OCI-LY1 (cell line): ENCODE measurements around the gene POLRMT.

Experiments used
- H2AFZ ChIP-seq: fragments of 200-600 bp; sonication (generic), shearing (Covaris generic); 2 replicates; pipeline ENCODE4 v1.6.0; 2014; ENCODE audit warnings: antibody characterized with exemption, mild to moderate bottlenecking, low read length
- H3F3A ChIP-seq: fragments of 200-600 bp; sonication (generic), shearing (Covaris generic); 2 replicates; pipeline ENCODE4 v1.6.0; 2014; ENCODE audit warnings: mild to moderate bottlenecking, antibody characterized with exemption, low read length, moderate library complexity; ENCODE audit not compliant: insufficient read depth
- H3K27ac ChIP-seq: fragments of 200-600 bp; sonication (generic); 2 replicates; pipeline ENCODE4 v1.5.1; 2014; ENCODE audit warnings: low read length, mixed run types, mild to moderate bottlenecking, low read depth; ENCODE audit not compliant: poor library complexity, severe bottlenecking
- H3K27me3 ChIP-seq: fragments of 200-600 bp; sonication (generic); 2 replicates; pipeline ENCODE4 v1.6.0; 2014; ENCODE audit warnings: antibody characterized with exemption, mild to moderate bottlenecking, low read length, moderate library complexity; ENCODE audit not compliant: insufficient read depth
- H3K36me3 ChIP-seq: fragments of 200-600 bp; sonication (generic); 2 replicates; pipeline ENCODE4 v1.6.1; 2014; ENCODE audit warnings: mild to moderate bottlenecking, antibody characterized with exemption, low read length, moderate library complexity, mixed read lengths; ENCODE audit not compliant: insufficient read depth
- H3K4me1 ChIP-seq: fragments of 200-600 bp; sonication (generic); 2 replicates; pipeline ENCODE4 v1.5.1; 2014; ENCODE audit warnings: mild to moderate bottlenecking, low read length, moderate library complexity; ENCODE audit not compliant: insufficient read depth, severe bottlenecking
- H3K4me2 ChIP-seq: fragments of 200-600 bp; sonication (generic), shearing (Covaris generic); 2 replicates; pipeline ENCODE4 v1.6.1; 2014; ENCODE audit warnings: low read length
- H3K4me3 ChIP-seq: fragments of 200-600 bp; sonication (generic); 2 replicates; pipeline ENCODE4 v1.5.1; 2014; ENCODE audit warnings: low read length, low read depth, mild to moderate bottlenecking, mixed read lengths; ENCODE audit not compliant: poor library complexity, severe bottlenecking
- H3K79me2 ChIP-seq: fragments of 200-600 bp; shearing (Covaris generic); 2 replicates; pipeline ENCODE4 v1.6.1; 2016; ENCODE audit warnings: mixed run types, low read length, mixed read lengths; ENCODE audit not compliant: insufficient read depth
- H3K9ac ChIP-seq: fragments of 200-600 bp; sonication (generic), shearing (Covaris generic); 2 replicates; pipeline ENCODE4 v1.6.1; 2014; ENCODE audit warnings: mild to moderate bottlenecking, low read length, mixed read lengths
- H3K9me2 ChIP-seq: fragments of 200-600 bp; sonication (generic), shearing (Covaris generic); 2 replicates; pipeline ENCODE4 v1.6.1; 2014; ENCODE audit warnings: low read depth, mild to moderate bottlenecking, low read length, mixed read lengths
- H3K9me3 ChIP-seq: fragments of 200-600 bp; shearing (Covaris generic); 2 replicates; pipeline ENCODE4 v1.6.1; 2014; ENCODE audit warnings: low read length, mixed read lengths
- H4K20me1 ChIP-seq: fragments of 200-600 bp; sonication (generic), shearing (Covaris generic); 2 replicates; pipeline ENCODE4 v1.6.0; 2016; ENCODE audit warnings: mild to moderate bottlenecking, low read length; ENCODE audit not compliant: insufficient read depth
- CTCF ChIP-seq: fragments of 200-600 bp; sonication (generic), shearing (Covaris generic); IDR thresholded peaks from 2 replicates; pipeline ENCODE4 v1.5.1; 2017; ENCODE audit warnings: mild to moderate bottlenecking, antibody characterized with exemption, low read length, moderate library complexity, mixed read lengths
- EZH2 ChIP-seq: fragments of 200-600 bp; sonication (generic), shearing (Covaris generic); IDR thresholded peaks from 2 replicates; pipeline ENCODE4 v1.8.0; 2017; ENCODE audit warnings: borderline replicate concordance, mixed run types, mild to moderate bottlenecking, antibody characterized with exemption, low read length, moderate library complexity, mixed read lengths

POLRMT gene

GRCh38 chr19:645912-646778 is 12.8 kb upstream of the POLRMT start:
- no peak for TF ChIP-seq CTCF
- no peaks in the 10 kb centered on the region for H3K9me2 ChIP-seq
- H3K79me2 ChIP-seq, result no peaks in the 10 kb centered on the region
- no peaks in the 10 kb centered on the region for H4K20me1 ChIP-seq
- no peaks in the 10 kb centered on the region; the same call in 1 of the 2 replicates for H3K27me3 ChIP-seq
- H3K36me3 ChIP-seq, result peaks cover 66% of the 10 kb centered on the region
- H3F3A ChIP-seq, result no peaks in the 10 kb centered on the region; the same call in 1 of the 2 replicates
- H3K9ac ChIP-seq, result no peak overlapping the region
- H3K27ac ChIP-seq, result no peak overlapping the region
- H2AFZ ChIP-seq, result no peak overlapping the region
- no peaks in the 10 kb centered on the region for H3K9me3 ChIP-seq
- H3K4me1 ChIP-seq, result peaks cover 4% of the 10 kb centered on the region
- H3K4me3 ChIP-seq, result no peak overlapping the region
- no peak overlapping the region for H3K4me2 ChIP-seq

GRCh38 chr19:644789-645188 is 11.5 kb upstream of the POLRMT start:
- no peak overlapping the region for H3K4me3 ChIP-seq
- no peaks in the 10 kb centered on the region for H3K9me3 ChIP-seq
- H3K9me2 ChIP-seq, result no peaks in the 10 kb centered on the region
- H3K36me3 ChIP-seq, result peaks cover 62% of the 10 kb centered on the region
- no peak overlapping the region for H2AFZ ChIP-seq
- no peaks in the 10 kb centered on the region for H4K20me1 ChIP-seq
- no peak overlapping the region for H3K9ac ChIP-seq
- H3K27me3 ChIP-seq, result peaks cover 4% of the 10 kb centered on the region; the same call in 1 of the 2 replicates
- TF ChIP-seq EZH2, result no peak
- TF ChIP-seq CTCF, result no peak
- H3K4me2 ChIP-seq, result no peak overlapping the region
- H3K27ac ChIP-seq, result no peak overlapping the region
- peaks cover 11% of the 10 kb centered on the region for H3K4me1 ChIP-seq
- no peaks in the 10 kb centered on the region; the same call in 1 of the 2 replicates for H3F3A ChIP-seq
- H3K79me2 ChIP-seq, result no peaks in the 10 kb centered on the region

- Histone ChIP-seq H3K9ac (no peak overlapping the region), H3K9me2 (no peaks in the 10 kb centered on the region), H3F3A (no peaks in the 10 kb centered on the region; the same call in 1 of the 2 replicates), H3K27me3 (peaks cover 4% of the 10 kb centered on the region; the same call in 1 of the 2 replicates), H2AFZ (no peak overlapping the region), H3K27ac (no peak overlapping the region), H3K79me2 (no peaks in the 10 kb centered on the region), H3K9me3 (no peaks in the 10 kb centered on the region), H3K4me2 (no peak overlapping the region), H4K20me1 (no peaks in the 10 kb centered on the region), H3K4me1 (peaks cover 13% of the 10 kb centered on the region), H3K4me3 (no peak overlapping the region), H3K36me3 (peaks cover 58% of the 10 kb centered on the region)
- TF ChIP-seq CTCF (no peak), EZH2 (no peak)
Measured at GRCh38 chr19:644363-644762, 11.0 kb upstream of the POLRMT start.
